ENCODE data around the gene MIF. TPM values are rescaled to one million over a fixed set of nuclear protein-coding genes. Genes with fewer than 3 reads are reported as not detected.

MIF gene
- 210 and 316 TPM in 2 replicates for total RNA-seq

DNA sequence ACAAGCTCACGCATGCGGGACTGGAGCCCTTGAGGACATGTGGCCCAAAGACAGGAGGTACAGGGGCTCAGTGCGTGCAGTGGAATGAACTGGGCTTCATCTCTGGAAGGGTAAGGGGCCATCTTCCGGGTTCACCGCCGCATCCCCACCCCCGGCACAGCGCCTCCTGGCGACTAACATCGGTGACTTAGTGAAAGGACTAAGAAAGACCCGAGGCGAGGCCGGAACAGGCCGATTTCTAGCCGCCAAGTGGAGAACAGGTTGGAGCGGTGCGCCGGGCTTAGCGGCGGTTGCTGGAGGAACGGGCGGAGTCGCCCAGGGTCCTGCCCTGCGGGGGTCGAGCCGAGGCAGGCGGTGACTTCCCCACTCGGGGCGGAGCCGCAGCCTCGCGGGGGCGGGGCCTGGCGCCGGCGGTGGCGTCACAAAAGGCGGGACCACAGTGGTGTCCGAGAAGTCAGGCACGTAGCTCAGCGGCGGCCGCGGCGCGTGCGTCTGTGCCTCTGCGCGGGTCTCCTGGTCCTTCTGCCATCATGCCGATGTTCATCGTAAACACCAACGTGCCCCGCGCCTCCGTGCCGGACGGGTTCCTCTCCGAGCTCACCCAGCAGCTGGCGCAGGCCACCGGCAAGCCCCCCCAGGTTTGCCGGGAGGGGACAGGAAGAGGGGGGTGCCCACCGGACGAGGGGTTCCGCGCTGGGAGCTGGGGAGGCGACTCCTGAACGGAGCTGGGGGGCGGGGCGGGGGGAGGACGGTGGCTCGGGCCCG is at the start of gene MIF:
TSS of gene MIF (plus strand) at position 439 of the 765 bp plus-strand sequence. CDS start at position 531, 92 bp downstream.

DNA sequence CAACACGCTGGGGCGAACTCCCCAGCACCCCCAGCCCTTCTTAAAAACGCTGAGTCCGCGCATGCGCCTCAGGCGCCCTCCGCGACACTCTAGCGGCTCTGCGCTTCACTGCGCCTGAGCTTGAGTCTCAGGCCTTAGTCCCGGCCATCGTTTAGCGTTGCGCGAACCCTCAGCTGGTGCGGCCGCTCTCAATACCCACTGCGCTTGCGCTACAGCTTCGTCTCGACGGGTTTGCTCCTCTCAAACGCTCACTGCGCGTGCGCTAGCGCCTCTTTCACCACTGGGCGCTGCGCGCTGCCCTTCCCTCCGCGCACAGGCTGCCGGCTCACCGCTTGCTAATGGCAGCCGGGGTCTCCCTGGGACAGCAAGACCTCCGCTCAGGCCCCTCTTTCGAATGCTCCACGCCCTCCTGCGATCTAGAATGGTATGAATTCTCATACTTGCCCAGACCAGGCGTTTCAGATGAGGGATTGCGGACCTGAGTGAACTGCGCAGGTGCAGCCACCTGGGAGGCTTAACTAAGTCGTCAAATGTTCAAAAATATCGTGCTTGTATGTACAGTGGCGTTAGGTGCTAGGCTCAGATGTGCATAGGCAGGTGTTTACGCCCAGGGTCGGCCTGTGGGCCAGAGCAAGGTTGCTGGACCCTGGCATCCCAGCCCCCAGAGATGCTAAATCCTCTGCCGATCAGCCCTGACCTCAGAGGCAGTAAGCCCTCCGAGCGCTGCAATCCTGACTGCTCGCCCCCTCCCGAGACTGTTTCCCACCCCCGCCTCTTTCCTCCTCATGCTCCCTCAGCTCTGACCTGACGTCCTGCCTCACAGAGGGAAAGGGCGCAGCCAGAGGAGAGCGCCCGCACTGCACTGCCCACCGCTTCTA is 36.3 kb upstream of the MIF start, which contains the start of gene SLC2A11:
TSS of gene SLC2A11 (plus strand) at position 270 of the 878 bp plus-strand sequence. CDS start at position 395, 125 bp downstream.

Small RNAs within 50 kb of the gene (small RNA-seq; reads per million reads assigned to genes)
- not detected for gene RN7SL268P

Other genes starting within 250 kb of the MIF start
- not detected in 2 replicates for gene RGL4, start 203.4 kb upstream of the MIF start, total RNA-seq
- 5.1 and 6.5 TPM in 2 replicates for gene ZNF70, start 143.3 kb upstream of the MIF start, total RNA-seq
- gene VPREB3, start 140.0 kb upstream of the MIF start, total RNA-seq: not detected in 2 replicates
- 0.39 and 0.54 TPM in 2 replicates for gene C22orf15, start 131.4 kb upstream of the MIF start, total RNA-seq
- gene CHCHD10, start 126.4 kb upstream of the MIF start, total RNA-seq: 0.87 and 4.7 TPM in 2 replicates
- gene MMP11, start 121.5 kb upstream of the MIF start, total RNA-seq: 3.7 and 5.9 TPM in 2 replicates
- 70.7 and 109 TPM in 2 replicates for gene SMARCB1, start 107.4 kb upstream of the MIF start, total RNA-seq
- gene DERL3, start 55.4 kb upstream of the MIF start, total RNA-seq: 1.3 and 1.6 TPM in 2 replicates
- 9.5 and 9.8 TPM in 2 replicates for gene SLC2A11, start 36.5 kb upstream of the MIF start, total RNA-seq
- 0.39 and 2.6 TPM in 2 replicates for gene GSTT2B, start 66.8 kb downstream of the MIF start, total RNA-seq
- 1.6 and 9.8 TPM in 2 replicates for gene DDTL, start 72.5 kb downstream of the MIF start, total RNA-seq
- 63.6 and 80.0 TPM in 2 replicates for gene DDT, start 80.1 kb downstream of the MIF start, total RNA-seq
- 0.79 and 3.7 TPM in 2 replicates for gene GSTT2, start 85.8 kb downstream of the MIF start, total RNA-seq
- not detected in 2 replicates for gene GSTT4, start 111.1 kb downstream of the MIF start, total RNA-seq
- 38.2 and 43.6 TPM in 2 replicates for gene CABIN1, start 116.9 kb downstream of the MIF start, total RNA-seq

Data from placental epithelial cell (primary cell).